Erythroblast (primary cell): ENCODE measurements around the gene KNCN.

Experiments
- GATA1 ChIP-seq: IDR thresholded peaks from 2 replicates; pipeline ENCODE4 v1.6.1; 2011; ENCODE audit warnings: low read depth, mild to moderate bottlenecking, control low read depth, low read length, moderate library complexity
- POLR2A ChIP-seq: IDR thresholded peaks from 2 replicates; pipeline ENCODE4 v1.6.1; 2011; ENCODE audit warnings: mild to moderate bottlenecking, low read length

GRCh38 chr1:46549697-46550681 lies 1.5 kb downstream of the KNCN start:
- TF ChIP-seq POLR2A (no peak), GATA1 (no peak)
